ENCODE results near the gene C4B.

C4B gene

GRCh38 chr6:32084780-32085179 lies 70.2 kb downstream of the C4B start:
- Mint-ChIP-seq H3K27ac (no peak overlapping the region), H3K27me3 (peaks cover 60% of the 10 kb centered on the region), H3K4me1 (ENCODE audit: low read depth) (peaks cover 11% of the 10 kb centered on the region), H3K4me3 (no peak overlapping the region), H3K9me3 (no peaks in the 10 kb centered on the region), H3K36me3 (ENCODE audit: low read depth) (no peaks in the 10 kb centered on the region)
- DNase-seq = no peak

Measured in activated T-cell treated with anti-CD3 and anti-CD28 coated beads, Interleukin-2, amount 50 U/mL, for 24 hours (primary cell).